ENCODE data around the gene CARMIL3. TPM values are rescaled to one million over a fixed set of nuclear protein-coding genes. Genes with fewer than 3 reads are reported as not detected.

Gene CARMIL3
- total RNA-seq, 3 donors from 2014 or later, result 1.4 to 2.7 (median 1.5) TPM

- Histone ChIP-seq H3K4me1 (ENCODE audit: low read depth) (peaks cover 18% of the 10 kb centered on the region), H3K36me3 (ENCODE audit: low read depth) (no peaks in the 10 kb centered on the region), H3K4me3 (no peak overlapping the region), H3K9me3 (no peaks in the 10 kb centered on the region)
- ATAC-seq (no peak), DNase-seq (peak in 1 of 3 donors; percentile 56)
- TF ChIP-seq CTCF (IDR thresholded peaks at IDR 0.05), result no peak
- intact Hi-C loops (cut with DNase I, micrococcal nuclease), result no loop called here
Observed at GRCh38 chr14:24063263-24063836, 11.5 kb downstream of the CARMIL3 start.

DNA sequence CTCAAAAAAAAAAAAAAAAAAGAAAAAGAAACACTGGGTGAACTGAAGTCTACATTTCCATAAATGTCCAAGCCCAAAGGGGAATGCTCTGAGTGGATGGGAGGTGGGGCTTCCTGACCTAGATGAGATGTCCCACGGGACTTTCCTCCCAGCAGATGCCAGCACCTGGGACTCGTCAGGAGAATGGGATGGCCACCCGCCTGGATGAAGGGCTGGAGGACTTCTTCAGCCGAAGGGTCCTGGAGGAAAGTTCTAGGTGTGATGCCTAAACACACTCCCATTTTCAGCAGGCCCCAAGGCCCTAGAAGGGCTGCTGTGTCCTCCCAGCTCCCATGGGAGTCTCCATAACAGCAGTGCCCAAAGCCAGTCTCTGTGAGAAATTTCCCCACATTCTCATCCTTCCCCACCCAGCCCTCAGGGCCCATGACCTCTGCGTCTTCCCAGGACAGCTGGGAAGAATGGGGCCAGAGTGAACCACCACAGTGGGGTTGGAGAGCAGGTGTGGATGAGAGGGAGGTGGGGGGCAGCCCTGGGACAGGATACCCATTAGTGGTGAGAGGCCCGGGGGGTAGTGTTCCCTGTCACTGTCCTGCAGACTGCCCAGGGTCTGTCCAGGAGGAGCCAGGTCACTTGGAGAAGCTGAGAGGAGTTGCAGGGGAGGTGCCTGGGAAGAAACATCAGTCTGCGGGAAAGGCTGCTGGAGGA is 12.4 kb downstream of the CARMIL3 start:
- no peak for TF ChIP-seq CTCF (IDR thresholded peaks at IDR 0.05)
- Histone ChIP-seq H3K9me3 (no peaks in the 10 kb centered on the region), H3K36me3 (ENCODE audit: low read depth) (no peaks in the 10 kb centered on the region), H3K4me3 (no peak overlapping the region), H3K4me1 (ENCODE audit: low read depth) (peaks cover 18% of the 10 kb centered on the region)
- DNase-seq, result peak in 1 of 3 donors; percentile 27
- intact Hi-C loops (cut with DNase I, micrococcal nuclease), result no loop called here
- no peak for ATAC-seq

- DNase-seq, result no peak
- Histone ChIP-seq H3K4me3 (no peak overlapping the region), H3K4me1 (ENCODE audit: low read depth) (peaks cover 18% of the 10 kb centered on the region), H3K36me3 (ENCODE audit: low read depth) (no peaks in the 10 kb centered on the region), H3K9me3 (no peaks in the 10 kb centered on the region)
- no peak for TF ChIP-seq CTCF (IDR thresholded peaks at IDR 0.05)
- intact Hi-C loops (cut with DNase I, micrococcal nuclease), result no loop called here
- ATAC-seq, result no peak
Observed at GRCh38 chr14:24064856-24065255, 13.0 kb downstream of the CARMIL3 start.

DNA sequence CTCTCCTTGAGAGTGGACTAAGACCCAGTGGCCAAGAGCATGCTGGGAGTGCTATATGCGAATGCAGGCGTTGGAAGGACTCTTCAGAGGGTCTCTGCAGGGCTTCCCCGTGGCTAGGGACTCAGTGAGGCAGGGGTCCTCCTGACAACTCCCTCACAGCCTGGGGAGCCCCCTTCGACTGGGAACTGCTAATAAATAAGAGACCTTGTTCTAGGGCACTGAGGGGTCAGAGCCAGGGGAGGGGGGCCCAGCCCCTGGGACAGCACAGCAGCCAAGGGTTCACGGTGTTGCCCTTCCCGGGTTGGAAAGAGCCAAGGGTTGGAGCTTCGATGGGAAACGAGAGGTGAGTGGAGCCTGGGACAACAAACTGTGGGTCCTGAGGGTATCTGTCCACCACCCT is 13.6 kb downstream of the CARMIL3 start:
- no peak for TF ChIP-seq CTCF (IDR thresholded peaks at IDR 0.05)
- DNase-seq (no peak), ATAC-seq (no peak)

GRCh38 chr14:24066496-24067132 is 14.8 kb downstream of the CARMIL3 start:
- ATAC-seq (peak; percentile 80), DNase-seq (peak in 2 of 3 donors; percentile 58 to 67)
- Histone ChIP-seq H3K4me1 (ENCODE audit: low read depth) (peaks cover 18% of the 10 kb centered on the region), H3K9me3 (no peaks in the 10 kb centered on the region), H3K36me3 (ENCODE audit: low read depth) (no peaks in the 10 kb centered on the region), H3K4me3 (no peak overlapping the region)
- no peak for TF ChIP-seq CTCF (IDR thresholded peaks at IDR 0.05)
- intact Hi-C loops (cut with DNase I, micrococcal nuclease), result no loop called here

More for the DNA sequence above, 13.6 kb downstream of the CARMIL3 start:
- intact Hi-C loops (cut with DNase I, micrococcal nuclease), result no loop called here
- Histone ChIP-seq H3K4me3 (no peak overlapping the region), H3K9me3 (no peaks in the 10 kb centered on the region), H3K36me3 (ENCODE audit: low read depth) (no peaks in the 10 kb centered on the region), H3K4me1 (ENCODE audit: low read depth) (peaks cover 18% of the 10 kb centered on the region)

All from mucosa of descending colon (tissue), 3 donors.